Epithelial cell of alveolus of lung (primary cell): ENCODE results near the gene DNAAF1. TPM values are rescaled to one million over a fixed set of nuclear protein-coding genes. Genes with fewer than 3 reads are reported as not detected.

Experiments
- total RNA-seq: library from RNA; depleted of rRNA; stranded (reverse); fragments of >200 nt; gene quantifications from 2 replicates; pipeline ENCODE4 v1.2.1, GENCODE V29; 2015

Gene DNAAF1
- not detected in 2 replicates for total RNA-seq

DNA sequence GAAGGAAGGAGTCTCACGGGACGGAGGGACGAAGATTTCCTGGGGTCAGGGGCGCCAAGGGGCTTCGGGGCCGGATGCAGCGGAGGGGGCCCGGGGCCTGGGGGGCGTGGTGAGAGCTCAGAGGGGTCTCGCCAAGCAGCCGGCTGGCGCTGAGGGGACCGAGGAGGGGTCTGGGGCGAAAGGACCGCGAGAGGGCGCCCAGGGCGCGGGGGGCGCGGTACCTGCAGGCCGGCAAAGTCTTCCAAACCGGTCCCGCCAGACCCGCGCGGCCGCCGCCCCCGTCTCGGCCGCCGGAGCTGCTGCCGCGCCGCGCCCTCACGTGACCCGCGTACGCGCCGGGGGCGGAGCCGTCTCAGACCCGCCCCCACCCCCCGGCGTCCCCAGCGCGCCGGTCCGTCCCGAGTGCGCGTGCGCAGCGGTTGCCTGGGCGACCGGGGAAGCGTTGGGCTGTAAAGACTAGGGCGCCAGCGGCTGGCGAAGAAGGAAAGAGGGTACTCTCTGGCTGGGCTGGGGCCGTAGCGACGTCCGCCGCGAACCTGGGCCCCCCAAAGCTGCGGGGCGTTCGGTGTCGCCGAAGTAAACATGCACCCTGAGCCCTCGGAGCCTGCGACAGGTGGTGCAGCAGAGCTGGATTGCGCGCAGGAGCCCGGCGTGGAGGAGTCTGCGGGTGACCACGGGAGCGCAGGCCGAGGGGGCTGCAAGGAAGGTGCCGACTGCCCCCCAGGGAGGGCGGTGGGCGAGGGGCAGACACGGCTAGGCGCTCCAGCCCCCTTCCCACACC is at the start of gene DNAAF1, which contains the start of gene HSDL1:
Gene DNAAF1 (plus strand): TSS at position 450 of the 781 bp plus-strand sequence. CDS start 133 bp downstream, at position 583.
Gene HSDL1 (minus strand): TSS at position 319 of the 781 bp plus-strand sequence. CDS start 13,856 bp downstream, outside the sequence.

GRCh38 chr16:84116720-84117493 is 28.2 kb upstream of the DNAAF1 start, which contains the start of gene MBTPS1:
Gene MBTPS1 (minus strand): TSS chr16:84116942. CDS start chr16:84101783, 15,159 bp downstream.

GRCh38 chr16:84186685-84187437 is 41.8 kb downstream of the DNAAF1 start, which contains the start of gene TAF1C:
Gene TAF1C (minus strand): TSS chr16:84187057. CDS start chr16:84184988, 2,069 bp downstream.

GRCh38 chr16:84190731-84191388 is 45.8 kb downstream of the DNAAF1 start, which contains the start of gene ADAD2:
Gene ADAD2 (plus strand): TSS chr16:84191157. CDS start chr16:84191231, 74 bp downstream.

Other genes starting within 250 kb of the DNAAF1 start
- gene MLYCD, start 246.2 kb upstream of the DNAAF1 start, total RNA-seq = 1.3 and 2.5 TPM in 2 replicates
- 3.2 and 4.1 TPM in 2 replicates for gene OSGIN1, start 192.1 kb upstream of the DNAAF1 start, total RNA-seq
- gene NECAB2, start 177.1 kb upstream of the DNAAF1 start, total RNA-seq = 0.39 TPM in 1 of 2 replicates, not detected in the other
- gene SLC38A8, start 102.5 kb upstream of the DNAAF1 start, total RNA-seq = not detected in 2 replicates
- gene MBTPS1, start 28.4 kb upstream of the DNAAF1 start, total RNA-seq = 85.1 and 87.3 TPM in 2 replicates
- gene HSDL1, start 131 bp upstream of the DNAAF1 start, total RNA-seq = 18.0 and 20.4 TPM in 2 replicates
- 18.9 and 36.2 TPM in 2 replicates for gene TAF1C, start 41.7 kb downstream of the DNAAF1 start, total RNA-seq
- not detected in 2 replicates for gene ADAD2, start 45.8 kb downstream of the DNAAF1 start, total RNA-seq
- gene KCNG4, start 94.7 kb downstream of the DNAAF1 start, total RNA-seq = not detected in 2 replicates
- gene WFDC1, start 149.6 kb downstream of the DNAAF1 start, total RNA-seq = 0.13 and 9.7 TPM in 2 replicates
- gene ATP2C2, start 223.2 kb downstream of the DNAAF1 start, total RNA-seq = under 0.01 TPM in 1 of 2 replicates, not detected in the other